ENCODE results near the gene AMN.
"Not testable (repeated sequence)": the region's sequence is repeated elsewhere in the genome, so short reads cannot be mapped to it uniquely, and the experiment has no call there.

AMN gene

DNA sequence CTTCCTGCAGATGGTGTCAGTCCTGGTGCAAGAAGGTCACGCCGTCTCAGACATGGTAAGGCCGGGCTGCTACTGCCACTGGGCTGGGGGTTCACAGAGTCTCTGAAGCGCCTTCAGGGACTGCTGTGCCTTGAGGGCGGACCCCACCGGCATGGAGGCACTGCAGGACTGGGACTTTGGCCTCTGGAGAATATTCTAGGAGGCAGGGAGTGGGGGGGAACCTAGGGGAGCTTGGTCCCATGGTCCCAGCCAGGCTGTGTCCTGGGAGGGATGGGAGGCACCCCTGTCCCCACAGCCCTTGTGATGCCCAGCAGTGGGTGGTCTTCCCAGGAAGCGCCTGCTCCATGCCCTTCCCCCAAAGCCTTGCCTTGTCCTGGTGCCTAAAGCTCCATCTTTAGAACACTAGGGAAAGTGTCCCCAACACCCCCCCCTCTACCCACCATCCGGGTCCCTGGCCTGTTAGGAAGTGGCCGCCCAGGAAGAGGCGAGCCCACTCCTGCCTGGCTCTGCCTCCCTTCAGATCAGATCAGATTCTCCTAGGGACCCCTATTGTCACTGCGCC is 1.5 kb downstream of the AMN start:
- no peak overlapping the region for H3K4me3 ChIP-seq (replicated peaks; ENCODE audit: low read depth, low read length)
- TF ChIP-seq, protein P1, sequence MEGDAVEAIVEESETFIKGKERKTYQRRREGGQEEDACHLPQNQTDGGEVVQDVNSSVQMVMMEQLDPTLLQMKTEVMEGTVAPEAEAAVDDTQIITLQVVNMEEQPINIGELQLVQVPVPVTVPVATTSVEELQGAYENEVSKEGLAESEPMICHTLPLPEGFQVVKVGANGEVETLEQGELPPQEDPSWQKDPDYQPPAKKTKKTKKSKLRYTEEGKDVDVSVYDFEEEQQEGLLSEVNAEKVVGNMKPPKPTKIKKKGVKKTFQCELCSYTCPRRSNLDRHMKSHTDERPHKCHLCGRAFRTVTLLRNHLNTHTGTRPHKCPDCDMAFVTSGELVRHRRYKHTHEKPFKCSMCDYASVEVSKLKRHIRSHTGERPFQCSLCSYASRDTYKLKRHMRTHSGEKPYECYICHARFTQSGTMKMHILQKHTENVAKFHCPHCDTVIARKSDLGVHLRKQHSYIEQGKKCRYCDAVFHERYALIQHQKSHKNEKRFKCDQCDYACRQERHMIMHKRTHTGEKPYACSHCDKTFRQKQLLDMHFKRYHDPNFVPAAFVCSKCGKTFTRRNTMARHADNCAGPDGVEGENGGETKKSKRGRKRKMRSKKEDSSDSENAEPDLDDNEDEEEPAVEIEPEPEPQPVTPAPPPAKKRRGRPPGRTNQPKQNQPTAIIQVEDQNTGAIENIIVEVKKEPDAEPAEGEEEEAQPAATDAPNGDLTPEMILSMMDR (IDR thresholded peaks at IDR 0.05; ENCODE audit: low read depth, low read length, missing control alignments) = no peak

GRCh38 chr14:102924632-102925588 is 2.4 kb downstream of the AMN start:
- TF ChIP-seq, protein P1 (IDR thresholded peaks at IDR 0.05; ENCODE audit: low read depth, low read length, missing control alignments) = no peak
- no peak overlapping the region for H3K4me3 ChIP-seq (replicated peaks; ENCODE audit: low read depth, low read length)
- no peak for DNase-seq (ENCODE audit: extremely low read depth, low read depth)

More for the DNA sequence above, 1.5 kb downstream of the AMN start:
- no peak for DNase-seq (ENCODE audit: extremely low read depth, low read depth)

DNA sequence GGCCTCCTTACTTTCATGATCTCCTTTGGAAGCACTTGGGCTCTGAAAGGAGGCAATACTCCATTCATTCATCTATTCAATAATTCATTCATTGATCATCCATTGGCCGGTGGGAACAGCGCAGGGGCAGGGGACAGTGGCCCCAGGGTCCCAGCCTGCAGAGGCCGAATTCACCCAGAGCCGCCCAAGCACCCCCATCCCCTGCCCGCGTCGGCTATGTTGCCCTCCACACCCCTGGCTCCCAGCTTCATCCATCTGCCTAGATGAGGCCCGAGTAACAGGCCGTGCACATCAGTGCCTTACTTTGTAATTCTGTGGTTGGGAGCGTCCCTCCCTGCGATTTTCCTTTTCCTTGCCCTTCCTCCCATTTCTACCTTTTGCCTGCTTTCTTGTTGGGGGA is 3.2 kb downstream of the AMN start:
- H3K4me3 ChIP-seq (replicated peaks; ENCODE audit: low read depth, low read length) = no peak overlapping the region
- no peak for DNase-seq (ENCODE audit: extremely low read depth, low read depth)
- TF ChIP-seq, protein P1 (IDR thresholded peaks at IDR 0.05; ENCODE audit: low read depth, low read length, missing control alignments) = no peak

- DNase-seq (ENCODE audit: extremely low read depth, low read depth) = no peak
- TF ChIP-seq, protein P1 (IDR thresholded peaks at IDR 0.05; ENCODE audit: low read depth, low read length, missing control alignments) = no peak
- no peak overlapping the region for H3K4me3 ChIP-seq (replicated peaks; ENCODE audit: low read depth, low read length)
These were observed 3.6 kb downstream of the AMN start for GRCh38 chr14:102926104-102926503.

- H3K4me3 ChIP-seq (replicated peaks; ENCODE audit: low read depth, low read length); DNase-seq (ENCODE audit: extremely low read depth, low read depth): not testable (repeated sequence)
These were observed 4.4 kb downstream of the AMN start for GRCh38 chr14:102926840-102927239.

- H3K4me3 ChIP-seq (replicated peaks; ENCODE audit: low read depth, low read length) = no peak overlapping the region
These were observed 4.9 kb downstream of the AMN start for GRCh38 chr14:102927346-102927877.

More at GRCh38 chr14:102927346-102927877, 4.9 kb downstream of the AMN start:
- no peak for DNase-seq (ENCODE audit: extremely low read depth, low read depth)
- TF ChIP-seq, protein P1 (IDR thresholded peaks at IDR 0.05; ENCODE audit: low read depth, low read length, missing control alignments) = no peak

All from HFF-Myc (cell line).